ENCODE data around the gene SLC22A16.

SLC22A16 gene

GRCh38 chr6:110399219-110400071 is 77.0 kb downstream of the SLC22A16 start:
- no peak for DNase-seq

GRCh38 chr6:110398778-110399177 is 77.6 kb downstream of the SLC22A16 start:
- no peak for DNase-seq

- no peak for DNase-seq
Observed at GRCh38 chr6:110395221-110395620, 81.2 kb downstream of the SLC22A16 start.

GRCh38 chr6:110394409-110394808 is 82.0 kb downstream of the SLC22A16 start:
- DNase-seq, result no peak

GRCh38 chr6:110392727-110393126 is 83.7 kb downstream of the SLC22A16 start:
- DNase-seq, result no peak

- DNase-seq, result no peak
Observed at GRCh38 chr6:110390404-110390803, 86.0 kb downstream of the SLC22A16 start.

- no peak for DNase-seq
Observed at GRCh38 chr6:110389689-110390382, 86.6 kb downstream of the SLC22A16 start.

- no peak for DNase-seq
Observed at GRCh38 chr6:110387986-110388385, 88.4 kb downstream of the SLC22A16 start.

- DNase-seq, result no peak
Observed at GRCh38 chr6:110385458-110385863, 91.0 kb downstream of the SLC22A16 start.

- no peak for DNase-seq
Observed at GRCh38 chr6:110378552-110378951, 97.9 kb downstream of the SLC22A16 start.

Measured in NCI-H2107 (cell line).